ENCODE data around the gene NTRK3.

Gene NTRK3

GRCh38 chr15:88017753-88018152, 238.8 kb downstream of the NTRK3 start:
- no peaks in the 10 kb centered on the region for H3K27me3 ChIP-seq (ENCODE audit: control insufficient read depth, insufficient read depth, low read length, poor library complexity, severe bottlenecking)
- H3K4me3 ChIP-seq (ENCODE audit: insufficient read depth, low read depth, low read length) = no peak overlapping the region
- no peak overlapping the region for H3K27ac ChIP-seq (ENCODE audit: insufficient read depth, low read depth, low read length, poor library complexity, severe bottlenecking)
- 95 to 98% methylated on average over 4 of the region's 4 CpGs for WGBS, 2 experiments
- no peaks in the 10 kb centered on the region for H3K9me3 ChIP-seq (ENCODE audit: control insufficient read depth, low read length)
- H3K4me1 ChIP-seq (ENCODE audit: control insufficient read depth, insufficient read depth, low read length) = peaks cover 26% of the 10 kb centered on the region
- no peaks in the 10 kb centered on the region for H3K36me3 ChIP-seq (ENCODE audit: control insufficient read depth, insufficient read depth, low read length)

GRCh38 chr15:88016406-88016805, 240.1 kb downstream of the NTRK3 start:
- Histone ChIP-seq H3K4me3 (ENCODE audit: insufficient read depth, low read depth, low read length) (no peak overlapping the region), H3K27me3 (ENCODE audit: control insufficient read depth, insufficient read depth, low read length, poor library complexity, severe bottlenecking) (no peaks in the 10 kb centered on the region)

GRCh38 chr15:88015228-88015860, 241.2 kb downstream of the NTRK3 start:
- 79 to 82% methylated on average over 9 of the region's 9 CpGs for WGBS, 2 experiments
- no peak overlapping the region for H3K27ac ChIP-seq (ENCODE audit: insufficient read depth, low read depth, low read length, poor library complexity, severe bottlenecking)

More at GRCh38 chr15:88016406-88016805, 240.1 kb downstream of the NTRK3 start:
- Histone ChIP-seq H3K9me3 (ENCODE audit: control insufficient read depth, low read length) (no peaks in the 10 kb centered on the region), H3K36me3 (ENCODE audit: control insufficient read depth, insufficient read depth, low read length) (no peaks in the 10 kb centered on the region), H3K4me1 (ENCODE audit: control insufficient read depth, insufficient read depth, low read length) (peaks cover 26% of the 10 kb centered on the region), H3K27ac (ENCODE audit: insufficient read depth, low read depth, low read length, poor library complexity, severe bottlenecking) (no peak overlapping the region)
- WGBS, 2 experiments = 8 to 14% methylated on average over 1 of the region's 3 CpGs

GRCh38 chr15:88014454-88015160, 241.9 kb downstream of the NTRK3 start:
- Histone ChIP-seq H3K27ac (ENCODE audit: insufficient read depth, low read depth, low read length, poor library complexity, severe bottlenecking) (no peak overlapping the region), H3K27me3 (ENCODE audit: control insufficient read depth, insufficient read depth, low read length, poor library complexity, severe bottlenecking) (no peaks in the 10 kb centered on the region), H3K4me3 (ENCODE audit: insufficient read depth, low read depth, low read length) (no peak overlapping the region), H3K9me3 (ENCODE audit: control insufficient read depth, low read length) (no peaks in the 10 kb centered on the region), H3K4me1 (ENCODE audit: control insufficient read depth, insufficient read depth, low read length) (peaks cover 18% of the 10 kb centered on the region), H3K36me3 (ENCODE audit: control insufficient read depth, insufficient read depth, low read length) (no peaks in the 10 kb centered on the region)
- 95 to 96% methylated on average over 8 of the region's 9 CpGs for WGBS, 2 experiments

More at GRCh38 chr15:88015228-88015860, 241.2 kb downstream of the NTRK3 start:
- H3K27me3 ChIP-seq (ENCODE audit: control insufficient read depth, insufficient read depth, low read length, poor library complexity, severe bottlenecking) = no peaks in the 10 kb centered on the region
- H3K36me3 ChIP-seq (ENCODE audit: control insufficient read depth, insufficient read depth, low read length) = no peaks in the 10 kb centered on the region
- no peak overlapping the region for H3K4me3 ChIP-seq (ENCODE audit: insufficient read depth, low read depth, low read length)
- H3K9me3 ChIP-seq (ENCODE audit: control insufficient read depth, low read length) = no peaks in the 10 kb centered on the region
- H3K4me1 ChIP-seq (ENCODE audit: control insufficient read depth, insufficient read depth, low read length) = peaks cover 18% of the 10 kb centered on the region

GRCh38 chr15:88013111-88013510, 243.4 kb downstream of the NTRK3 start:
- no peaks in the 10 kb centered on the region for H3K9me3 ChIP-seq (ENCODE audit: control insufficient read depth, low read length)
- H3K27ac ChIP-seq (ENCODE audit: insufficient read depth, low read depth, low read length, poor library complexity, severe bottlenecking) = no peak overlapping the region
- no peak overlapping the region for H3K4me3 ChIP-seq (ENCODE audit: insufficient read depth, low read depth, low read length)
- H3K36me3 ChIP-seq (ENCODE audit: control insufficient read depth, insufficient read depth, low read length) = no peaks in the 10 kb centered on the region
- H3K4me1 ChIP-seq (ENCODE audit: control insufficient read depth, insufficient read depth, low read length) = peaks cover 18% of the 10 kb centered on the region
- 93 to 94% methylated on average over 7 of the region's 8 CpGs for WGBS, 2 experiments
- no peaks in the 10 kb centered on the region for H3K27me3 ChIP-seq (ENCODE audit: control insufficient read depth, insufficient read depth, low read length, poor library complexity, severe bottlenecking)

- H3K27me3 ChIP-seq (ENCODE audit: control insufficient read depth, insufficient read depth, low read length, poor library complexity, severe bottlenecking) = no peaks in the 10 kb centered on the region
- H3K4me3 ChIP-seq (ENCODE audit: insufficient read depth, low read depth, low read length) = no peak overlapping the region
- 88 to 96% methylated on average over 5 to 6 of the region's 7 CpGs for WGBS, 2 experiments
- H3K4me1 ChIP-seq (ENCODE audit: control insufficient read depth, insufficient read depth, low read length) = peaks cover 18% of the 10 kb centered on the region
- no peaks in the 10 kb centered on the region for H3K9me3 ChIP-seq (ENCODE audit: control insufficient read depth, low read length)
- H3K27ac ChIP-seq (ENCODE audit: insufficient read depth, low read depth, low read length, poor library complexity, severe bottlenecking) = no peak overlapping the region
- no peaks in the 10 kb centered on the region for H3K36me3 ChIP-seq (ENCODE audit: control insufficient read depth, insufficient read depth, low read length)
Measured at GRCh38 chr15:88012688-88013087, 243.9 kb downstream of the NTRK3 start.

- 94 to 95% methylated on average over 4 of the region's 4 CpGs for WGBS, 2 experiments
- Histone ChIP-seq H3K9me3 (ENCODE audit: control insufficient read depth, low read length) (no peaks in the 10 kb centered on the region), H3K27ac (ENCODE audit: insufficient read depth, low read depth, low read length, poor library complexity, severe bottlenecking) (no peak overlapping the region), H3K4me3 (ENCODE audit: insufficient read depth, low read depth, low read length) (no peak overlapping the region), H3K4me1 (ENCODE audit: control insufficient read depth, insufficient read depth, low read length) (peaks cover 18% of the 10 kb centered on the region), H3K27me3 (ENCODE audit: control insufficient read depth, insufficient read depth, low read length, poor library complexity, severe bottlenecking) (no peaks in the 10 kb centered on the region), H3K36me3 (ENCODE audit: control insufficient read depth, insufficient read depth, low read length) (no peaks in the 10 kb centered on the region)
Measured at GRCh38 chr15:88012233-88012632, 244.3 kb downstream of the NTRK3 start.

- Histone ChIP-seq H3K9me3 (ENCODE audit: control insufficient read depth, low read length) (no peaks in the 10 kb centered on the region), H3K27me3 (ENCODE audit: control insufficient read depth, insufficient read depth, low read length, poor library complexity, severe bottlenecking) (no peaks in the 10 kb centered on the region), H3K4me1 (ENCODE audit: control insufficient read depth, insufficient read depth, low read length) (peaks cover 15% of the 10 kb centered on the region), H3K27ac (ENCODE audit: insufficient read depth, low read depth, low read length, poor library complexity, severe bottlenecking) (no peak overlapping the region), H3K36me3 (ENCODE audit: control insufficient read depth, insufficient read depth, low read length) (no peaks in the 10 kb centered on the region), H3K4me3 (ENCODE audit: insufficient read depth, low read depth, low read length) (no peak overlapping the region)
- WGBS, 2 experiments = 94 to 96% methylated on average over 4 of the region's 4 CpGs
Measured at GRCh38 chr15:88011533-88011932, 245.0 kb downstream of the NTRK3 start.

GRCh38 chr15:88006146-88006545, 250.4 kb downstream of the NTRK3 start:
- H3K9me3 ChIP-seq (ENCODE audit: control insufficient read depth, low read length) = no peaks in the 10 kb centered on the region
- H3K27me3 ChIP-seq (ENCODE audit: control insufficient read depth, insufficient read depth, low read length, poor library complexity, severe bottlenecking) = no peaks in the 10 kb centered on the region
- H3K27ac ChIP-seq (ENCODE audit: insufficient read depth, low read depth, low read length, poor library complexity, severe bottlenecking) = no peak overlapping the region
- no peaks in the 10 kb centered on the region for H3K36me3 ChIP-seq (ENCODE audit: control insufficient read depth, insufficient read depth, low read length)
- WGBS, 2 experiments = 92 to 96% methylated on average over 3 of the region's 3 CpGs
- no peak overlapping the region for H3K4me3 ChIP-seq (ENCODE audit: insufficient read depth, low read depth, low read length)
- H3K4me1 ChIP-seq (ENCODE audit: control insufficient read depth, insufficient read depth, low read length) = no peaks in the 10 kb centered on the region

GRCh38 chr15:88004399-88004798, 252.1 kb downstream of the NTRK3 start:
- 81 to 95% methylated on average over 1 of the region's 1 CpG for WGBS, 2 experiments
- no peaks in the 10 kb centered on the region for H3K36me3 ChIP-seq (ENCODE audit: control insufficient read depth, insufficient read depth, low read length)
- no peaks in the 10 kb centered on the region for H3K27me3 ChIP-seq (ENCODE audit: control insufficient read depth, insufficient read depth, low read length, poor library complexity, severe bottlenecking)
- no peak overlapping the region for H3K4me3 ChIP-seq (ENCODE audit: insufficient read depth, low read depth, low read length)
- no peaks in the 10 kb centered on the region for H3K9me3 ChIP-seq (ENCODE audit: control insufficient read depth, low read length)
- H3K4me1 ChIP-seq (ENCODE audit: control insufficient read depth, insufficient read depth, low read length) = no peaks in the 10 kb centered on the region
- H3K27ac ChIP-seq (ENCODE audit: insufficient read depth, low read depth, low read length, poor library complexity, severe bottlenecking) = no peak overlapping the region
